BLaER1 treated with 17β-estradiol and CSF1 and Interleukin-3, amounts not matched to agents 10 nM and 100 nM (cell line): ENCODE data around the gene DYNLT1.
"Not testable (repeated sequence)": the region's sequence is repeated elsewhere in the genome, so short reads cannot be mapped to it uniquely, and the experiment has no call there.

Source experiments
- H3K27ac ChIP-seq, 11 experiments: shearing (Covaris generic); formaldehyde crosslinking; 2 replicates each; pipeline ENCODE4 v1.8.1; 2022
- H3K27me3 ChIP-seq, 11 experiments: shearing (Covaris generic); formaldehyde crosslinking; 2 replicates each; pipeline ENCODE4 v1.8.1; 2022
- H3K36me3 ChIP-seq, 11 experiments: shearing (Covaris generic); formaldehyde crosslinking; 2 replicates each; pipeline ENCODE4 v1.8.1; 2022
- H3K4me1 ChIP-seq, 10 experiments: shearing (Covaris generic); formaldehyde crosslinking; 2 replicates each; pipeline ENCODE4 v1.8.1; 2022
- H3K4me2 ChIP-seq, 11 experiments: shearing (Covaris generic); formaldehyde crosslinking; 2 replicates each; pipeline ENCODE4 v1.8.1; 2022
- H3K4me3 ChIP-seq, 10 experiments: shearing (Covaris generic); formaldehyde crosslinking; 2 replicates each; pipeline ENCODE4 v1.8.1; 2022
- H3K9ac ChIP-seq, 11 experiments: shearing (Covaris generic); formaldehyde crosslinking; 2 replicates each; pipeline ENCODE4 v1.8.1; 2022
- H3K9me3 ChIP-seq, 11 experiments: shearing (Covaris generic); formaldehyde crosslinking; replicated peaks in 1 of 11; 2 replicates each; pipeline ENCODE4 v1.8.1; 2022
- H4K20me1 ChIP-seq, 11 experiments: shearing (Covaris generic); formaldehyde crosslinking; 2 replicates each; pipeline ENCODE4 v1.8.1; 2022
- Cebpa-rat ChIP-seq, 11 experiments: shearing (Covaris generic); IDR thresholded peaks; 2 replicates each; pipeline ENCODE4 v1.8.1; 2022

Gene DYNLT1

DNA sequence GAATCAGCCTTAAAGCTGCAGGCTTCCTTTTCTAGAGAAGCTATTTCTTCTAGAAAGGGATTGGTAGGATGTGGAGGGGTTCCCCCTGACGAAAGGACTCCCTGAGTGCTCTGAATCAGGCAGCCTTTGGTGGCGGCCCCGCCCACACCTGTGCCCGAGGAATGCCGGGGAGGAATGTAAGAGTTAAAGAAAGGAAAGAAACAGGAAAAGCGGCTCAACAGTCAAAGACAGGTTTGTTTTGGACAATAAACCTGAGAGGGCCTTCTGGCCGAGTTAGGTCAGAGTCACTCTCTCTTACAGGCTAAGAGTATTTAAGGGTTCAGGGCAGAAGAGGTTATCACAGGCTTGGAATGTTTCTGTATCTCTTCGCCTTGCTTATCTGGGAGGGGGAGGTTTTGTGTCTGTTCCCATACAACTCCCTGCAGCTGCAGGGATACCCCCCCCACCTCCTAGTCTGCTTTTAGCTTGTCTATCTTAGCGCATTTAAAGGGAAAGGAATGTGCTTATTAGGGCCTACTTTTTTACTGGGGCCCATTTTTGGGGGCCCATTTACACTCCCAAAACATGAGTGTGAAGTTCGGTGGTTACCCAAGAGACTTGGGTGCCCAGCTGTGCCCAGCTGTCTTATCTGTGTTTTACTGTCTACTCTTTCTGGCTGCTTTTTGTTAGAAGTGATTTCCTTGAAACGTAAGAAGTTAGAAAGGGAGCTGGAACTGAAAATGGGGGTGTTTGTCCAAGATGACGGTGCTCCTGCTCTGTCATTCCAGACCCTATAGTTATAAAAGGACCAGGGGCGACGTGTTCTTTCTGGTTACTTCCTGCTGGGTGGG lies 32.8 kb downstream of the DYNLT1 start:
- no peak for TF ChIP-seq Cebpa-rat (IDR thresholded peaks at IDR 0.05)
- Histone ChIP-seq H3K4me2 (no peak overlapping the region), H3K4me3 (no peak overlapping the region), H3K27ac (no peak overlapping the region), H3K9ac (no peak overlapping the region), H3K4me1 (no peaks in the 10 kb centered on the region), H3K9me3 (peaks cover 10 to 21% (median 15%) of the 10 kb centered on the region in 11 experiments; a peak in 21 of 22 replicates), H4K20me1 (peaks cover 0 to 14% (median 0%) of the 10 kb centered on the region in 11 experiments; a peak in 5 of 22 replicates), H3K27me3 (no peaks in the 10 kb centered on the region), H3K36me3 (peaks cover 85 to 94% (median 91%) of the 10 kb centered on the region in 11 experiments)

DNA sequence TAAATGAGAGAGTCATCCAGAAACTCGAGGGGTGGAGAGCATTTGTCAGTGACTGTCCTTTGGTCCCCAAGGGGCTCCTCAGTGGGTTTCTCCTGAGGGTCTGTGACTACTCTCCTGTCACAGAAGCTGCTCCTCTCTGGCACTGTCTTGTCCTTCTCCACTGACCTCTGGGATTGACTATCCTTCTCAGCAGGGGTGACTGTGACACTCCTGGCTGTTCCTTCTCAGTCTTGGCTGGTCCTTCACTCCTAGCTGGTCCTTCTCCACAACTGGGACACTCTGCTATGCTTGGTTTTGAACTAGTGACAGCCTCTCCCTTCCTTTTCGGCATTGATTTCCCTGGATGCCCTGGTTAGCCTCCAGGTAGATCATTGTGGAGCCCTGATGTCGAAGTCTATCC lies 33.5 kb downstream of the DYNLT1 start:
- no peak for TF ChIP-seq Cebpa-rat (IDR thresholded peaks at IDR 0.05)
- peaks cover 92 to 99% (median 98%) of the 10 kb centered on the region in 11 experiments for H3K36me3 ChIP-seq
- no peak overlapping the region for H3K4me2 ChIP-seq
- H3K27me3 ChIP-seq: no peaks in the 10 kb centered on the region
- H4K20me1 ChIP-seq: peaks cover 0 to 16% (median 0%) of the 10 kb centered on the region in 11 experiments; a peak in 7 of 22 replicates
- H3K9me3 ChIP-seq: peaks cover 10 to 21% (median 15%) of the 10 kb centered on the region in 11 experiments; a peak in 21 of 22 replicates
- H3K4me3 ChIP-seq: no peak overlapping the region
- H3K27ac ChIP-seq: no peak overlapping the region
- H3K9ac ChIP-seq: no peak overlapping the region
- H3K4me1 ChIP-seq: no peaks in the 10 kb centered on the region

DNA sequence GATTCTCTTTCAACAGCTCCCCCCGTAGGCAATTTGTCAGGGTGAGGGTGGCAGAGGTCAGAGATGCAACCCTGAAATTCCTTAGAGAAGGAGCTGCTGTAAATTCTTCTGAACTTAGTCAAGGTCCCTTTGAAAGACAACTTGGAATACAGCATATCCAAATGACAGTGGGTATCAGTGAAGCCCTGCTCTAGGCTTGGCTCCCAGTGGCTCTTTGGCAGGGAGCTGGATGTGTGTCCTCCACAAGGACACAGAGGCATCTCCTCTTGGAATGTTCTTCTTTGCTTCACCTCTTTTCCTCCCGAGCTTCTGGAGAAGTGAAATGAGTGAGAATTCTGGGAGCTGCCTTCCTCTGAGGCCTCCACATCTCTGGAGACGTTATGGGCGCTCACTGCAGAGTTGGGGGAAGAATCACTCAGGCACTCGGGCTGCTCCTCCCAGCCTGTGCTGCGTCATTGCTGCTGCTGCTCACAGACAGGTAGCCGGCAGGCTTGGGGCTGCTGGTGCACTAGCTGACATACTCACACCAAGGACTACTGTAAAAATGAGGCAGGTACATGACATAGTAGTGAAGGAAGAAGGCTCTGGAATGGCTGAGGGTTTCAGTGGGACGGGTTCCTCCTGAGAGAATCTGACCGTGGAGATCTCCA lies 34.1 kb downstream of the DYNLT1 start:
- no peak for TF ChIP-seq Cebpa-rat (IDR thresholded peaks at IDR 0.05)
- no peaks in the 10 kb centered on the region for H3K4me1 ChIP-seq
- peaks cover 0 to 22% (median 0%) of the 10 kb centered on the region in 11 experiments; a peak in 7 of 22 replicates for H4K20me1 ChIP-seq
- no peak overlapping the region for H3K4me2 ChIP-seq
- H3K4me3 ChIP-seq: no peak overlapping the region
- no peak overlapping the region for H3K9ac ChIP-seq
- peaks cover 94 to 100% (median 99%) of the 10 kb centered on the region in 11 experiments for H3K36me3 ChIP-seq
- peaks cover 6 to 17% (median 11%) of the 10 kb centered on the region in 11 experiments; a peak in 21 of 22 replicates for H3K9me3 ChIP-seq
- no peak overlapping the region for H3K27ac ChIP-seq
- H3K27me3 ChIP-seq: no peaks in the 10 kb centered on the region

DNA sequence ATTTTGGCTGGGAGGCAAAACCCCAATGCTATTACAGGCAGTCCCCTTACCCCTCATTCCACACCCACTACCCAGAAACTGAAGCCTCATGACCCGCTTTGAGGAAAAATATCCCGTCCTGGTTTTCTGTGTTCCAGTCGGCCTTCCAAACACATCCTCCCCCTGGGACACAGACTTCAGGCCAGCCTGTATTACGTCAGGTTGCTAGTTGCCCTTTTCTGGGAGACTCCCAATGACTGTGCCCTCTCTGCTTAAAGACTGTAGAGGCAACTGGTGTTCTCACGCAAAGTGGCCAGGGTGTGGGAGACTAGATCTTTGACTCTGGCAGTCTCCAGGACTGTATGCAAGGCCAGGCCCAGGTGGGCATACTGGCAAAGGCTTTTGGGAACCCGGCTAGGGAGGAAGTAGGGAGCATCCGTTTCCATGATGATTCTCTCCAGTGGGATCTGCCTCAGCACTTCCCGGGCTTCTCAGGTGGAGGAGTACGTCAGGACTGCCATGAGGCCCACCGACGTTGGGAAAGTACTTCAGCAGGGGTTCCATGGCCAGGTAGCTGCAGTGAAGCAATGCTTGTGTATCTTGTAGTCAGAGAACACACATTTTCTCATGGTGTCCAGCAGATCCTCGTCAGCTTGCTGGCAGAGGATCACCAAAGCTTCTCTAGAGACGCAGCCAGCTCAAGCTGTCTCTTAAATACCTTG lies 34.9 kb downstream of the DYNLT1 start:
- H3K4me2 ChIP-seq: no peak overlapping the region
- H3K9ac ChIP-seq: no peak overlapping the region
- H3K27me3 ChIP-seq: no peaks in the 10 kb centered on the region
- H3K9me3 ChIP-seq: peaks cover 0 to 9% (median 3%) of the 10 kb centered on the region in 11 experiments; a peak in 8 of 22 replicates
- H4K20me1 ChIP-seq: peaks cover 0 to 22% (median 2%) of the 10 kb centered on the region in 11 experiments; a peak in 8 of 22 replicates
- H3K36me3 ChIP-seq: peaks cover 89 to 96% (median 92%) of the 10 kb centered on the region in 11 experiments
- no peaks in the 10 kb centered on the region for H3K4me1 ChIP-seq
- no peak for TF ChIP-seq Cebpa-rat (IDR thresholded peaks at IDR 0.05)
- no peak overlapping the region for H3K27ac ChIP-seq
- no peak overlapping the region for H3K4me3 ChIP-seq

DNA sequence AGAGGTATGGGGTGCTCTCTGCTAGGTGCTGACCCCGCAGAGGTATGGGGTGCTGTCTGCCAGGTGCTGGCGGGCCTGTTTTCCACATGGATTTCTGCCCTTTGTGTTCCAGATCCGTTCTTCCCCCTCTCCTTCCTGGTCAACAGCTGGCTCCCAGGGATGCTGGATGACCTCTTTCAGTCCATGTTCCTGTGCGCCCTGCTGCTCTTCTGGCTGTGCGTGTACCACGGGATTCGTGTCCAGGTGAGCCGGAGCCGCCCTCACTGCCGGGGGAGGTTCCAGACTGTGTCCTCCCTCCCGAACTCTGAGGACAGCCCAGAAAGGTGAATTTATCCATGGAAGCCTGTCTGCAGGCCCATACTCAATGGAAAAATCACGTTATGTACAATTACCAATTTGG lies 36.3 kb downstream of the DYNLT1 start:
- H3K9me3 ChIP-seq: no peaks in the 10 kb centered on the region
- peaks cover 0 to 32% (median 12%) of the 10 kb centered on the region in 11 experiments; a peak in 13 of 22 replicates for H4K20me1 ChIP-seq
- H3K4me3 ChIP-seq: no peak overlapping the region
- H3K4me2 ChIP-seq: no peak overlapping the region
- no peak overlapping the region for H3K27ac ChIP-seq
- no peak for TF ChIP-seq Cebpa-rat (IDR thresholded peaks at IDR 0.05)
- H3K36me3 ChIP-seq: peaks cover 79 to 96% (median 90%) of the 10 kb centered on the region in 11 experiments
- no peak overlapping the region for H3K9ac ChIP-seq
- H3K4me1 ChIP-seq: no peaks in the 10 kb centered on the region
- H3K27me3 ChIP-seq: no peaks in the 10 kb centered on the region

DNA sequence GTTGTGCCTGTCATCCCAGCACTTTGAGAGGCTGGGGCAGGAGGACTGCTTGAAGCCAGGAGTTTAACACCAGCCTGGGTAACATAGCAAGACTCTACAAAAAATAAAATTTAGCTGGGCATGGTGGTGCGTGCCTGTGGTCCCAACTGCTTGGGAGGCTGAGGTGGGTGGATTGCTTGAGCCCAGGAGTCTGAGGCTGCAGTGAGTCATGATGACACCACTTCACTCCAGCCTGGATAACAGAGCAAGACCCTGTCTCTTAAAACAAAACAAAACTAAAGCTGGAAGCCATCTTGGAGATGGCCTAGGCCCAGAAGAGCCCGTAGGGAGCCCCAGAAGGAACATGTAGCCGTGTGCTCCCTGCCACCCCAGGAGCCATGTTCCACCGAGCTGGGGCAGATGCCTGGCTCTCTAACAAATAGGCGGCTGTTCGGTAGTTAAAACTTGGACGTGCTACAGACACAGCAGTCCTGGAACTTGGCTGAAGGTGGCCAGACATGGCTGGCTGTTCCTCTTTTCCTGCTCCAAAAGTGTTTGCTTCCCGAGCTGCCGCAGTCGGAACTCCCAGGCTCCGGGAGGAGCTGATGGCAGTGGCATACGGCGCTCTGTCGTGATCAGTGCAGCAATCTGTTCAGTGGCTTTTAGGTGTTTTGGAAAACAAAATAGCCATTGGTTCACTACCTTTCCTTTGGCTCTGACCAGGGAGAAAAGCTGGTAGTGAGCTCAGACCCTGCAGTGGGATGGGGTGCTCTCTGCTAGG lies 37.0 kb downstream of the DYNLT1 start:
- Histone ChIP-seq H3K9me3 (no peaks in the 10 kb centered on the region), H3K4me3 (no peak overlapping the region), H3K4me1 (no peaks in the 10 kb centered on the region), H3K27ac (no peak overlapping the region), H3K4me2 (no peak overlapping the region), H4K20me1 (peaks cover 0 to 37% (median 17%) of the 10 kb centered on the region in 11 experiments; a peak in 13 of 22 replicates), H3K27me3 (no peaks in the 10 kb centered on the region), H3K9ac (no peak overlapping the region), H3K36me3 (peaks cover 73 to 96% (median 90%) of the 10 kb centered on the region in 11 experiments)
- TF ChIP-seq Cebpa-rat (IDR thresholded peaks at IDR 0.05): no peak

DNA sequence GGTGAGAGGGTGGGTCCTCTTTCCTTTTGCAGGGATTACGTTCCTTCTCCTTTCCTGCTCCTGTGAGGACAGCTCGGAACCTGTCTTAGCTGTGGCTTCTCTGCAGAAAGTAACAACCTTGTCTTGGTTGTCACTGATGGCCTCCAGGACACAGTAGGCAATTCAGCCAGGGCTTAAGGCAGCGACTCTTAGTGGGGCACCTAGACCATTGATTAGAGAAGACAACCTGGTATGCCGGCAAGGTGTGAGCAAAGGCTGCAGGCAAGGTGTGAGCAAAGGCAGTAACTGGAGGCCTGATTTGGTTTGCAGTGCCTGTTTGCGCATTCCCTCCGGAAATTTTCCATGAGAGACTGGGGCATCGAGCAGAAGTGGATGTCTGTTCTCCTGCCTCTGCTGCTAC lies 37.6 kb downstream of the DYNLT1 start:
- Histone ChIP-seq H3K4me1 (no peaks in the 10 kb centered on the region), H3K36me3 (peaks cover 66 to 96% (median 88%) of the 10 kb centered on the region in 11 experiments), H3K4me3 (no peak overlapping the region), H3K4me2 (no peak overlapping the region), H4K20me1 (peaks cover 0 to 37% (median 20%) of the 10 kb centered on the region in 11 experiments; a peak in 13 of 22 replicates), H3K27me3 (no peaks in the 10 kb centered on the region), H3K9ac (no peak overlapping the region), H3K27ac (no peak overlapping the region), H3K9me3 (no peaks in the 10 kb centered on the region)
- TF ChIP-seq Cebpa-rat (IDR thresholded peaks at IDR 0.05): no peak

DNA sequence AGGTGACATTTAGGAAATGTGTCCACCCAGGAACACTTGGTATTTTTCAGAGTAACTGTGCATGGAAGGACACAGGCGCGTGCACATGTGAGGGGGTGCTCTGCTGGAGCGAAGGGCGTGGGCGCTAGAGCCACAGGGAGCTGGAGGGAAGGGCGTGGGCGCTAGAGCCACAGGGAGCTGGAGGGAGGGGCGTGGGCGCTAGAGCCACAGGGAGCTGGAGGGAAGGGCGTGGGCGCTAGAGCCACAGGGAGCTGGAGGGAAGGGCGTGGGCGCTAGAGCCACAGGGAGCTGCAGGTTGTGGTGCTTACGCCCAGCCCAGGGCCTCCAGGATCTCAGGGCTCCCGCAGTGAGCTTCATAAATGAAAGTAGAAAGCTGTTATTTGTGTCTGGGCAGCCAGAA lies 38.5 kb downstream of the DYNLT1 start:
- Histone ChIP-seq H4K20me1 (peaks cover 0 to 37% (median 20%) of the 10 kb centered on the region in 11 experiments; a peak in 13 of 22 replicates), H3K36me3 (peaks cover 57 to 96% (median 83%) of the 10 kb centered on the region in 11 experiments)
- not testable (repeated sequence) for H3K9ac ChIP-seq, H3K27ac ChIP-seq, H3K4me2 ChIP-seq, H3K4me1 ChIP-seq, H3K27me3 ChIP-seq, H3K9me3 ChIP-seq, H3K4me3 ChIP-seq
